Fibroblast of lung (primary cell): ENCODE data around the gene FIBP. TPM values are rescaled to one million over a fixed set of nuclear protein-coding genes. Genes with fewer than 3 reads are reported as not detected.

Source experiments
- DNase-seq, 2 donors: peaks; one replicate each; pipeline versions ENCODE4 v3.0.0 to v3.0.0-alpha.2; 2010; ENCODE audit warnings: low read depth in 2 of 2
- H2AFZ ChIP-seq: 2 replicates; pipeline ENCODE4 v1.5.1; 2012; ENCODE audit warnings: low read length, control low read depth, inconsistent platforms
- H3K27ac ChIP-seq: 2 replicates; pipeline ENCODE4 v1.5.1; 2011; ENCODE audit warnings: low read length, control low read depth; ENCODE audit not compliant: insufficient read depth
- H3K27me3 ChIP-seq: 2 replicates; pipeline ENCODE4 v1.5.1; 2011; ENCODE audit warnings: mild to moderate bottlenecking, low read length; ENCODE audit not compliant: control insufficient read depth, insufficient read depth
- H3K36me3 ChIP-seq: 2 replicates; pipeline ENCODE4 v1.5.1; 2011; ENCODE audit warnings: low read length; ENCODE audit not compliant: control insufficient read depth, insufficient read depth
- H3K4me1 ChIP-seq: 2 replicates; pipeline ENCODE4 v1.5.1; 2011; ENCODE audit warnings: low read length; ENCODE audit not compliant: control insufficient read depth, insufficient read depth; ENCODE audit errors: extremely low read depth
- H3K4me2 ChIP-seq: 2 replicates; pipeline ENCODE4 v1.5.1; 2011; ENCODE audit warnings: low read length, control low read depth; ENCODE audit not compliant: insufficient read depth; ENCODE audit errors: extremely low read depth
- H3K4me3 ChIP-seq, 4 experiments: fragments of 200-600 bp in 1 of 4; sonication (generic) in 1 of 4; replicated peaks in 1 of 4; 2 replicates each; pipeline ENCODE4 v1.5.1; 2011 to 2016; ENCODE audit warnings: low read length in 4 of 4, low read depth in 3 of 4, mild to moderate bottlenecking in 3 of 4, control low read depth in 2 of 4, inconsistent platforms in 1 of 4, mixed read lengths in 1 of 4; ENCODE audit not compliant: insufficient read depth in 1 of 4; ENCODE audit errors: control extremely low read depth in 1 of 4
- H3K79me2 ChIP-seq: 2 replicates; pipeline ENCODE4 v1.5.1; 2012; ENCODE audit warnings: mild to moderate bottlenecking, low read length, inconsistent platforms; ENCODE audit not compliant: control insufficient read depth, insufficient read depth
- H3K9ac ChIP-seq: 2 replicates; pipeline ENCODE4 v1.5.1; 2011; ENCODE audit warnings: mild to moderate bottlenecking, low read length, control low read depth; ENCODE audit not compliant: insufficient read depth
- H3K9me3 ChIP-seq: 2 replicates; pipeline ENCODE4 v1.5.1; 2012; ENCODE audit warnings: low read depth, low read length; ENCODE audit not compliant: control insufficient read depth, insufficient read depth
- H4K20me1 ChIP-seq: 2 replicates; pipeline ENCODE4 v1.5.1; 2011; ENCODE audit warnings: low read length; ENCODE audit not compliant: control insufficient read depth, insufficient read depth; ENCODE audit errors: extremely low read depth
- CTCF ChIP-seq, 2 donors: IDR thresholded peaks in 1 of 2; conservative IDR thresholded peaks in 1 of 2; 1 replicate in 1 of 2; 2 replicates in 1 of 2; pipeline ENCODE4 v1.5.1; 2011 to 2012; ENCODE audit warnings: low read length in 2 of 2, control low read depth in 1 of 2, inconsistent platforms in 1 of 2, low read depth in 1 of 2, mild to moderate bottlenecking in 1 of 2
- EZH2 ChIP-seq: IDR thresholded peaks from 2 replicates; pipeline ENCODE4 v1.5.1; 2012; ENCODE audit warnings: low read length, control low read depth, mild to moderate bottlenecking; ENCODE audit errors: missing control alignments
- polyA plus RNA-seq, 2 donors: library from polyadenylated mRNA; depleted of rRNA in 1 of 2; stranded (reverse) in 1 of 2; unstranded in 1 of 2; fragments of >200 nt; gene quantifications; 2 replicates each; pipeline ENCODE4 v1.2.1, GENCODE V29; 2011 to 2012; ENCODE audit warnings: missing spikeins in 1 of 2
- total RNA-seq: library from RNA; depleted of rRNA; stranded (reverse); fragments of >200 nt; gene quantifications from 2 replicates; pipeline ENCODE4 v1.2.1, GENCODE V29; 2014

FIBP gene
- total and polyA plus RNA-seq, 2 donors (not counting 1 experiment from before 2014, with no cell fraction given): 81.0 to 168 TPM

- Histone ChIP-seq H2AFZ (no peak overlapping the region), H3K4me3 (no peak overlapping the region), H3K79me2 (peaks cover 25% of the 10 kb centered on the region), H4K20me1 (no peaks in the 10 kb centered on the region), H3K9ac (no peak overlapping the region), H3K4me2 (peak overlapping the region; percentile 15), H3K9me3 (no peaks in the 10 kb centered on the region), H3K4me1 (peaks cover 9% of the 10 kb centered on the region), H3K27me3 (no peaks in the 10 kb centered on the region), H3K27ac (no peak overlapping the region), H3K36me3 (peaks cover 35% of the 10 kb centered on the region)
- no peak for TF ChIP-seq EZH2
- TF ChIP-seq CTCF (conservative IDR thresholded peaks at IDR 0.05 in 1 of 2, IDR thresholded peaks at IDR 0.05 in 1 of 2; ENCODE audit: low read depth in 1 of 2, low read length in 2 of 2): peak; percentile 99
- peak; percentile 61 to 72 for DNase-seq
These were observed 3.6 kb downstream of the FIBP start for GRCh38 chr11:65884716-65885092.

GRCh38 chr11:65883786-65884715 is 4.2 kb downstream of the FIBP start:
- peaks cover 7% of the 10 kb centered on the region for H3K4me1 ChIP-seq
- peaks cover 25% of the 10 kb centered on the region for H3K79me2 ChIP-seq
- H3K27ac ChIP-seq: no peak overlapping the region
- H3K9me3 ChIP-seq: no peaks in the 10 kb centered on the region
- no peaks in the 10 kb centered on the region for H4K20me1 ChIP-seq
- H3K9ac ChIP-seq: no peak overlapping the region
- TF ChIP-seq EZH2 (no peak), CTCF (conservative IDR thresholded peaks at IDR 0.05 in 1 of 2, IDR thresholded peaks at IDR 0.05 in 1 of 2; ENCODE audit: low read depth in 1 of 2, low read length in 2 of 2) (no peak)
- H2AFZ ChIP-seq: no peak overlapping the region
- no peak overlapping the region for H3K4me3 ChIP-seq
- no peak overlapping the region for H3K4me2 ChIP-seq
- DNase-seq: no peak
- peaks cover 35% of the 10 kb centered on the region for H3K36me3 ChIP-seq
- H3K27me3 ChIP-seq: no peaks in the 10 kb centered on the region

- Histone ChIP-seq H3K79me2 (peaks cover 25% of the 10 kb centered on the region), H3K27me3 (no peaks in the 10 kb centered on the region), H3K9ac (no peak overlapping the region), H3K36me3 (peaks cover 35% of the 10 kb centered on the region), H3K4me3 (no peak overlapping the region), H3K4me1 (peaks cover 7% of the 10 kb centered on the region), H4K20me1 (no peaks in the 10 kb centered on the region), H3K4me2 (no peak overlapping the region), H3K9me3 (no peaks in the 10 kb centered on the region), H2AFZ (no peak overlapping the region), H3K27ac (no peak overlapping the region)
- no peak for TF ChIP-seq EZH2
- no peak for TF ChIP-seq CTCF (conservative IDR thresholded peaks at IDR 0.05 in 1 of 2, IDR thresholded peaks at IDR 0.05 in 1 of 2; ENCODE audit: low read depth in 1 of 2, low read length in 2 of 2)
- DNase-seq: no peak
These were observed 5.1 kb downstream of the FIBP start for GRCh38 chr11:65883058-65883761.
